SU-DHL-6 (cell line): ENCODE results near the gene KRT39.

Source experiments
- H2AFZ ChIP-seq: fragments of 200-600 bp; sonication (generic); 2 replicates; pipeline ENCODE4 v1.6.1; 2014; ENCODE audit warnings: low read depth, mild to moderate bottlenecking, moderate library complexity, mixed read lengths, antibody characterized with exemption, low read length; ENCODE audit not compliant: severe bottlenecking
- H3F3A ChIP-seq: fragments of 200-600 bp; shearing (Covaris generic); 2 replicates; pipeline ENCODE4 v1.6.0; 2016; ENCODE audit warnings: antibody characterized with exemption, mild to moderate bottlenecking; ENCODE audit not compliant: insufficient read depth
- H3K27ac ChIP-seq: fragments of 200-600 bp; sonication (generic); 2 replicates; pipeline ENCODE4 v1.5.1; 2016; ENCODE audit warnings: low read depth, mild to moderate bottlenecking, low read length, moderate library complexity, mixed read lengths
- H3K27me3 ChIP-seq: fragments of 200-600 bp; sonication (generic), shearing (Covaris generic); 2 replicates; pipeline ENCODE4 v1.6.0; 2014; ENCODE audit warnings: mild to moderate bottlenecking, low read length
- H3K36me3 ChIP-seq: fragments of 200-600 bp; sonication (generic); 2 replicates; pipeline ENCODE4 v1.6.1; 2014; ENCODE audit warnings: mild to moderate bottlenecking, low read length, mixed read lengths
- H3K4me2 ChIP-seq: fragments of 300-600, 200-600 bp; shearing (Covaris generic), sonication (generic); 2 replicates; pipeline ENCODE4 v1.6.0; 2014; ENCODE audit warnings: low read length, low read depth, mild to moderate bottlenecking; ENCODE audit not compliant: poor library complexity, severe bottlenecking
- H3K4me3 ChIP-seq: fragments of 200-600 bp; sonication (generic); 2 replicates; pipeline ENCODE4 v1.5.1; 2014; ENCODE audit warnings: antibody characterized with exemption, low read length, mild to moderate bottlenecking, mixed read lengths; ENCODE audit not compliant: insufficient read depth, poor library complexity, severe bottlenecking
- H3K79me2 ChIP-seq: fragments of 200-600 bp; sonication (generic); 2 replicates; pipeline ENCODE4 v1.6.1; 2014; ENCODE audit warnings: mild to moderate bottlenecking, low read length, moderate library complexity; ENCODE audit not compliant: insufficient read depth
- H3K9ac ChIP-seq: fragments of 200-600 bp; sonication (generic); 2 replicates; pipeline ENCODE4 v1.7.0; 2014; ENCODE audit warnings: mild to moderate bottlenecking, low read length
- H3K9me2 ChIP-seq: fragments of 200-600 bp; sonication (generic); replicated peaks from 2 replicates; pipeline ENCODE4 v1.6.1; 2014; ENCODE audit warnings: low read length; ENCODE audit not compliant: insufficient read depth
- H3K9me3 ChIP-seq: fragments of 200-600 bp; sonication (generic); 2 replicates; pipeline ENCODE4 v1.6.1; 2014; ENCODE audit warnings: low read length, mixed read lengths; ENCODE audit not compliant: insufficient read depth
- H4K20me1 ChIP-seq: fragments of 200-600 bp; sonication (generic); 2 replicates; pipeline ENCODE4 v1.6.1; 2014; ENCODE audit warnings: low read depth, mild to moderate bottlenecking, antibody characterized with exemption, low read length, moderate library complexity, mixed read lengths
- EZH2phosphoT487 ChIP-seq: fragments of 200-600 bp; sonication (generic), shearing (Covaris generic); conservative IDR thresholded peaks from 2 replicates; pipeline ENCODE4 v1.6.1; 2018; ENCODE audit warnings: mild to moderate bottlenecking, antibody characterized with exemption, low read length, moderate library complexity, mixed read lengths
- TF ChIP-seq, protein P1 (sequence below): fragments of 200-600 bp; sonication (generic); IDR thresholded peaks from one replicate; pipeline ENCODE4 v1.5.1; 2017; ENCODE audit warnings: antibody characterized with exemption, mild to moderate bottlenecking, low read length, moderate library complexity; ENCODE audit not compliant: insufficient read depth, poor library complexity, severe bottlenecking

Gene KRT39

DNA sequence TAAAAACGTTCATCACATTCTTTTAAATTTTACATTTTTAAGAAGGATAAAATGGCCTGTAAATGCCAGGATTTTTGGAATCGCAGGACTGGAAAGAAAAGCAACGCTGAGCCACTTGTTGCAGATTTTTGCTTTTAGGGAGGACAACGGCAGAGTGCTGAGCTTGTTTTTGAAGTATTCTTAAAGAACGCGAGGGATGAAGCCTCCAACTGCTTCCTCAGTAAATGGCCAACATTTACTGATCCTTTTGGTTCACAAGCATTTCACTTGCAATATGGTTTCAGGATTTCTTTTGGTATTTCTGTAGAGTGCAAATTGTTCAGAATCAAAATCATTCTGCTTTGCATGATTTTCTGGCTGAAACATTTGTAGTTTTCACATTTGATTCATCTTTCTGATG, 26.5 kb downstream of the KRT39 start:
- no peaks in the 10 kb centered on the region for H3K79me2 ChIP-seq
- no peak overlapping the region for H3K4me2 ChIP-seq
- H3F3A ChIP-seq, result no peaks in the 10 kb centered on the region
- no peaks in the 10 kb centered on the region for H3K27me3 ChIP-seq
- H3K9ac ChIP-seq, result no peak overlapping the region
- H3K27ac ChIP-seq, result no peak overlapping the region
- H3K9me3 ChIP-seq, result no peaks in the 10 kb centered on the region
- H2AFZ ChIP-seq, result no peak overlapping the region
- H4K20me1 ChIP-seq, result no peaks in the 10 kb centered on the region
- no peaks in the 10 kb centered on the region for H3K36me3 ChIP-seq
- no peaks in the 10 kb centered on the region for H3K9me2 ChIP-seq
- TF ChIP-seq, protein P1, sequence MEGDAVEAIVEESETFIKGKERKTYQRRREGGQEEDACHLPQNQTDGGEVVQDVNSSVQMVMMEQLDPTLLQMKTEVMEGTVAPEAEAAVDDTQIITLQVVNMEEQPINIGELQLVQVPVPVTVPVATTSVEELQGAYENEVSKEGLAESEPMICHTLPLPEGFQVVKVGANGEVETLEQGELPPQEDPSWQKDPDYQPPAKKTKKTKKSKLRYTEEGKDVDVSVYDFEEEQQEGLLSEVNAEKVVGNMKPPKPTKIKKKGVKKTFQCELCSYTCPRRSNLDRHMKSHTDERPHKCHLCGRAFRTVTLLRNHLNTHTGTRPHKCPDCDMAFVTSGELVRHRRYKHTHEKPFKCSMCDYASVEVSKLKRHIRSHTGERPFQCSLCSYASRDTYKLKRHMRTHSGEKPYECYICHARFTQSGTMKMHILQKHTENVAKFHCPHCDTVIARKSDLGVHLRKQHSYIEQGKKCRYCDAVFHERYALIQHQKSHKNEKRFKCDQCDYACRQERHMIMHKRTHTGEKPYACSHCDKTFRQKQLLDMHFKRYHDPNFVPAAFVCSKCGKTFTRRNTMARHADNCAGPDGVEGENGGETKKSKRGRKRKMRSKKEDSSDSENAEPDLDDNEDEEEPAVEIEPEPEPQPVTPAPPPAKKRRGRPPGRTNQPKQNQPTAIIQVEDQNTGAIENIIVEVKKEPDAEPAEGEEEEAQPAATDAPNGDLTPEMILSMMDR, result no peak
- TF ChIP-seq EZH2phosphoT487, result no peak
- H3K4me3 ChIP-seq, result no peak overlapping the region

DNA sequence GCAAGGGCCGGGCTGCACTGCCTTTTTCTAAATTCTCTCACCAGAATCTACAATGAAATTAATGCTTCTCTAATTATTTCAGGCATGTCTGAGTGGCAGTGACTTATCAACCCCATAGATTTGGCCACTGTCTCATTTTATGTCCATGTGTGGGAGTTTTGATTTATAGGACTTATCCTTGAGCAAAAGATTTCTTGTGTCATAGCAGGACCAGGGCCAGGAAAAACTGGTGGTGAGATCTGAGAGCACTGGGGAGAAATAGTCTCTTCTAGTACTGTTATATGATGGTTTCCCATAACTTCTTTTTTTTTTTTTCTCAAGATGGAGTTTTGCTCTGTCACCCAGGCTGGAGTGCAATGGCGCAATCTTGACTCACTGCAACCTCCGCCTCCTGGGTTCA, 27.8 kb downstream of the KRT39 start:
- no peaks in the 10 kb centered on the region for H3K9me3 ChIP-seq
- no peaks in the 10 kb centered on the region for H3K79me2 ChIP-seq
- H3K9ac ChIP-seq, result no peak overlapping the region
- H3K9me2 ChIP-seq, result no peaks in the 10 kb centered on the region
- TF ChIP-seq, protein P1, result no peak
- TF ChIP-seq EZH2phosphoT487, result no peak
- H3K27ac ChIP-seq, result no peak overlapping the region
- H4K20me1 ChIP-seq, result no peaks in the 10 kb centered on the region
- no peak overlapping the region for H2AFZ ChIP-seq
- no peaks in the 10 kb centered on the region for H3K36me3 ChIP-seq
- no peak overlapping the region for H3K4me3 ChIP-seq
- no peaks in the 10 kb centered on the region for H3K27me3 ChIP-seq
- no peak overlapping the region for H3K4me2 ChIP-seq
- H3F3A ChIP-seq, result no peaks in the 10 kb centered on the region

DNA sequence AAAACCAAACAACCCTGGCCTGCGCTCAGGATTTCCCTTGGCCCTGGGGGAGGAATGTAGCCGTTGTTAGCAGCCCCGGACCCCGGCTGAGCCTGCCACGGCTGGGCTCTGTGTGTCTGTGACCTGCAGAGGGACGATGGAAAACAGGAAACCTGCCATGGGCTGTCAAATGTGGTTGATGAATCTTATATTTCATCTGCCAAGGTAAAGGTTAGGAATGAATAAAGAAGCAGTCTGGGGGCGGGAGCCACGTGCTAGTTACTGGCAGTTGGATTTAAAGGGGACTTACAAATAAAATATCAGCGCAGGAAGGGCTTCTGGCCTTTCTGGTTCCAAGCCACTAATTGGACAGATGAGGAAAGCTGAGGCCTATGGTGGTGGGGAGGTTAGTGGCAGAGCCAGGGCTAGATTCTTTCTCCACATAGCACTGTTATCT, 29.3 kb downstream of the KRT39 start, which contains the start of gene KRT23:
Gene KRT23, minus strand, starts transcription at position 263 of the 436 bp plus-strand sequence. CDS start 1,043 bp downstream, outside the sequence.
- Histone ChIP-seq H4K20me1 (no peaks in the 10 kb centered on the region), H3K9ac (no peak within 1 kb of the TSS), H3K9me2 (no peaks in the 10 kb centered on the region), H3K79me2 (no peaks in the 10 kb centered on the region), H3K27ac (no peak within 1 kb of the TSS), H3K9me3 (no peaks in the 10 kb centered on the region), H3K4me2 (no peak within 1 kb of the TSS), H3F3A (no peaks in the 10 kb centered on the region), H3K27me3 (no peaks in the 10 kb centered on the region), H2AFZ (no peak within 1 kb of the TSS), H3K36me3 (no peaks in the 10 kb centered on the region), H3K4me3 (no peak within 1 kb of the TSS)
- TF ChIP-seq EZH2phosphoT487, result no peak
- TF ChIP-seq, protein P1, result no peak
